HG03135 (cell line): ENCODE results near the gene INO80C.
"Not testable (repeated sequence)": the region's sequence is repeated elsewhere in the genome, so short reads cannot be mapped to it uniquely, and the experiment has no call there.

Experiments
- ATAC-seq: cut with Tn5 transposase; IDR thresholded peaks from one replicate; pipeline ENCODE4 v1.9.1; 2021; ENCODE audit warnings: mild to moderate bottlenecking, moderate library complexity; ENCODE audit not compliant: unreplicated experiment

The INO80C gene

DNA sequence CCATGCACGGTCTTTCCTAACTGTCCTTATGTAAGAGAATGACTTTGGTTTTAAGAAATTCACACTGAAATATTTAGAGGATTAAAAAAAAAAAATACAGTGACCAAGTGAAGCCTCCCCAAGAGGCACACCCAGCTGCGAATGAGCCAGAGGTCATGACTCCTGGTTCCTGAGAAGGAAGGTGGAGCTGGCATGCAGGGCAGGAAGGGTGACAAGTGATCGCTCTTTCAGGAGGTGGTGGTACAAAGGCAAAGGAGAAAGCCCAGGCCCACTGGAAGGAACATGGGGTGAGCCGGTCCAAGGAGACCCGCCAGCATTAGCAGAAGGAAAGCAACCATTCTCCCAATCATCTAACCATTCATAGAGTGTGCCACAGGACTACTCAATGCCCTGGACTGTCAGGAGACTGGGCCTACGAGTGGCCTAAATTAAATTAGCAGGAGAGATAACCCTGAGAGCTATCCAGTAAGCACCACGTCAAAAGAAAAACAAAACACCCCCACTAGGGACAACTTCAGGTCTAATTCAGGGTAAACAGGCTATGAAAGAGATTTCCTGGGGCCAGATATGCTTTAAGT, 7.8 kb downstream of the INO80C start:
- no peak for ATAC-seq

DNA sequence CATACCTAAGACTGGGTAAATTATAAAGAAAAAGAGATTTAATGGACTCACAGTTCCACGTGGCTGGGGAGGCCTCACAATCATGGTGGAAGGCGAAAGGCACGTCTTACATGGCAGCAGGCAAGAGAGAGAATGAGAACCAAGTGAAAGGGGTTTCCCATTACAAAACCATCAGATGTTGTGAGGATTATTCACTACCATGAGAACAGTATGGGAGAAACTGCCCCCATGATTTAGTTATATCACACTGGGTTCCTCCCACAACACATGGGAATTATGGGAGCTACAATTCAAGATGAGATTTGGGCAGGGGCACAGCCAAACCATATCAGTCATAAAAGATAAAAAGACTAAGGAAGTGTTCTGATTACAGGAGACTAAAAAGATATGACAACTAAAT, 8.5 kb downstream of the INO80C start:
- ATAC-seq: not testable (repeated sequence)

DNA sequence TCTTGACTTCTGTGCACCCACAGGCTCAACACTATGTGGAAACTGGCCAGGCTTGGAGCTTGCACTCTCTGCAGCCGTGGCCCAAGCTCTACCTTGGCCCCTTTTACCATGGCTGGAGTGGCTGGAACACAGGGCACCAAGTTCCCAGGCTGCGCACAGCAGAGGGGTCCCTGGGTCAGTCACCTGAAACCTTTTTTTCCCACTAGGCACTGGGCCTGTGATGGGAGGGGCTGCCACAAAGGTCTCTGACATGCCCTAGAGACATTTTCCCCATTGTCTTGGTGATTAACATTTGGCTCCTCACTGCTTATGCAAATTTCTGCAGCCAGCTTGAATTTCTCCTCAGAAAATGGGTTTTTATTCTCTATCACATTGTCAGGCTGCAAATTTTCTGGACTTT, 9.4 kb downstream of the INO80C start:
- ATAC-seq: not testable (repeated sequence)

DNA sequence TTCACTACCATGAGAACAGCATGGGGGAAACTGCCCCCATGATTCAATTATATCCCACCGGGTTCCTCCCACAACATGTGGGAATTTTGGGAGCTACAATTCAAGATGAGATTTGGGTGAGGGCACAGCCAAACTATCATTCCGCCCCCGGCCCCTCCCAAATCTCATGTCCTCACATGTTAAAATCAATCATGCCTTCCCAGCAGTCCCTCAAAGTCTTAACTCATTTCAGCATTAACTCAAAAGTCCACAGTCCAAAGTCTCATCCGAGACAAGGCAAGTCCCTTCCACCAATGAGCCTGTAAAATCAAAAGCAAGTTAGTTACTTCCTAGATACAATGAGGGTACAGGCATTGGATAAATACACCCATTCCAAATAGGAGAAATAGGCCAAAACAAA, 10.2 kb downstream of the INO80C start:
- not testable (repeated sequence) for ATAC-seq

DNA sequence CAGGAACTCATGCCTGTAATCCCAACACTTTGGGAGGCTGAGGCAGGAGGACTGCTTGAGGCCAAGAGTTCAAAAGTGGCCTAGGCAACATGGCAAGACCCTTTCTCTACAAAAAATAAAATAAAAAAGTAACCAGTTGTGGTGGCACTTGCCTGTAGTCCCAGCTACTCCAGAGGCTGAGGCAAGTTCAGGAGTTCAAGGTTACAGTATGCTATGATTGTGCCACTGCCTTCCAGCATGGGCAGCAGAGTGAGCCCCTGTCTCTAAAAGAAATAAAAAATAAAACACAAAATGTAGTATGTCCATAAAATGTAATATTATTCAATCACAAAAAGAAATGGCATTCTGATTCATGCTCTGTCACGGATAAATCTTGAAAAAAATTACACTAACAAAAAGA, 11.9 kb downstream of the INO80C start:
- no peak for ATAC-seq

DNA sequence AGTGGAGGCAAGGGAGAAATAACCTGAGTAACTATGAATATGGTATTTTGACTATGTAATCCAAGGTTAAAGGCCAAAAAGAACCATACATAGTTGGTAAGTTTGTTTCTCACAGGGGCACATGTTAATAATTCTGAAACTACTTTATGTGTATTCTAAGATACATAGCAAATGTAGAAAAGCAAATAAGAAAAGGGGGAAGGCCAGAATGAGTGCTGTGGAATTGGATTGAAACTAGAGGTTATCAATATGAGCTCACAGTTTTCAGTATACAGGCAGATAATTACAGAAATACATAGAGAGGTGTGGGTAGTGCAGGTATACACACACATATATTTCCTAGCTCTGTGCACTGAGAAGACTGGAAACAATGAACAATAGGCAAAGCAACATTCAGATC, 13.7 kb downstream of the INO80C start:
- ATAC-seq: no peak

DNA sequence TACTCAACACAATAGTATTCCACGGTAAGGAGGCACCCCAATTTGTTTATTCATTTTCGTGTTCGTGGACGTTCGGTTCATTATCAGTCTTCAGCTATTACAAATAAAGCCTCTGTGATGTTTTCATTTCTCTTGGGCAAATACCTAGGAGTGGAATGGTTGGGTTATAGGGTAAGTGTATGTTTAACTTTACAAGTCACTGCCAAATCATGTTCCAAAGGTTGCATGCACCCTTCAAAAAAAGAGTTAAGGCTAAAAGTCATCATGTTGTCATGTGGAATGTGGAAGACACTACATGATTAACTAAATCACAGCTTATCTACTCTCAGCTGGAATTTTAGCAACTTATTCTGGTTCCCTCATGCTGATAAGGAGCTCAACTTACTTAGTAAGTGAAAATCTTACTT, 15.8 kb downstream of the INO80C start:
- ATAC-seq: no peak

DNA sequence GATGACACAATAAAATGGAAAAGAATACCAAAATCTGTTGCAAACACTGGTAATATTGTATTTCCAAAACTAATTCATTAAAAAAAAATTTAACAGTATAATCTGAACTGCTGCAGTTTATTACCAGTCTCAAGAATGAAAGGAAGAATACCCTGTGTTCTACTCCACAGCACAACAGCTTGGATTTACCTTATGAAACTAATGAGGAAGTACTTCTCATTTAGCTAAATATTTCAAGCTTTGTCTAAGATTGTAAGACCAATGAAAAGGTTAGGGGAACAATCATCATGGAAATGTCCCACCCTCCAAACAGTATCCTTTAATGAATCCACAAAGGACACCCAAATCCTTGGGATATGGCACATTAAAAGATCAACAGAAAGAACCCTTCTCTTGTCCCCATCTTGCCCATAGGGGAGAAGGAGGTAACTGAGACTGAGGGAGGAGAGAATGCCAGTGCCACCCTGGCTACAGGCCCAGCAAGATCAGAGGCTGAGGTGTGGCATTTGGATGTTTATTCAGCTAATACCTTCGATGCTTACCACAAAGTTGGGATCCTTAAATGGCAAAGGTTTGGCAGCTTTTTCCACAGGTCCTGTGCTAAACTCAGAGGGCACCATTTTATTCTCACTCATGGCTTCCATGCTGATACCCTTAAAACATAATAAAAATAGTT, 17.7 kb downstream of the INO80C start:
- no peak for ATAC-seq

DNA sequence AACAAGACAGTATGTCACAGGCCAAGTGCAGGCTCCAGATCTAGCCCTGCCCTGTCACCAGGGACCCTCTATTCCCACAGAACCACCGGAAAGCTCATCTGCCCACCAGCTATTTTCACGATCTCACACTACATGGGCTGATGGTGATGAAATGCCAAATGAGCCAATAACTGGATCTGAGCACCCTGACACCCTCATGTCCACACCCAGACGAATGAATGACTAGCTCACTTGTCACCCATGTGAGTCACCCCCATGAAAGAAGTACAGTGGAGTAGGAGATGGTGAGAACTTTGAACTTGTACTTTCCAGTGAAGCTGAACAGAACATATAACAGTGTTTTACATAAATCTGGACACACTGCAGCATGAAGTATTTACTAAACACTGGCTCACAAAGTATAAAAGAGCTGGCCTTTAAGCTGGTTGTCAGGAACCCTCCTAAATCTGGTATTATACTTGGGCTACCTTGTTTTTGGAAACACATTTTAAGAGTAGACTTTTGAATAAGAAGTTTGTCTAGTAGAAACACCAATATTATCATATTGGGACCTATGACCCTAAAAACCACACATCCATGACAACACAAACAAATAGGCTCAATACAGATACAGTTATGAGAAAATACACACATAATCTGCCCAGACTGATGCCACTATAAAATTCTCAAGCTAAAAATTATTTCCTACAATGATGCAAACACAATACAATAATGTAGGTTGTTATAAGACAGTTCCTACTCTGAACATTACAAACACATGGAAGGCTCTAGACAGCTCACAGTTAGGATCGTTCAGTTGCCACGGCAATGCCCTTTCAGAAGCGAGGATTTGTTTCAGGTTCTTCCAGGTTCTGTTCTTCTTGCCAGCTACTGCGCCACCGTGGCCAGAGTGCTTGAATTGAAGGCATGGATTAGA, 19.0 kb downstream of the INO80C start:
- ATAC-seq: no peak

DNA sequence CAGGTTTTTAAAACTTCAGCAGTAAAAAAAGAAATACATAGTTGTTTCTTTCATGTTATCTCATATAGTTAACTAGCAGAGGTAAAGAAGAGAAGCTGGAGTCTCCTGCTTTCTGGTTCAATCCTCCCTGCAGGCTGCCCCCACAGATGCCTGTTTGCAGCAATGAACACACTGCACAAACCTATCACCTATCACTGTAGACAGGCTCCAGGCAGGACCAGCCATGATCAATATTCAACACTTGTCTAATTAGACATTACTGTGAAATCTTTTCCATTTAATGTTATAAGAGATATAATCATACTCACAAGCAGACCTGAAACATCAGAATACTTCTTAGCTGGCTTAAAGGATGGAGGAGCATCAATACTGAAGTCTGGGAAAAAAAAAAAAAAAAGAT, 19.8 kb downstream of the INO80C start:
- ATAC-seq: no peak

DNA sequence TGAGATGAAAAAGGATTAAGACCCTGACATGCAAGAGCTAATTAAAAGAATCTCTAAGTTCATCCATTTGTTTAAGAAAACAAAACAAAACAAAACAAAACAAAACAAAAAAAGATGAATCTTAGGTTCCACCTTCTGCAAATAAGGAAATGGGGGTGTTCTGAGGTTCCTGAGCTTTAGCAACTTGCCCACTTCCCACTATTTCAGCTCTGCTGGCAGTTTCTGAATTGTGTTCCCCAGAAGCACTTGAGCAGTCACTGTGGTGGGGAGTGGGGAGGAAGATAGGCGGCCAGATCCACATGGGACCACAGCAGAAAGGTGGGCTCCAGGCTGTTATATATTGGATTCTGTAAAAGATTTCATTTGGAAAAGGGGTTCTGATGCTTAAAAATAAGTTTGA, 20.3 kb downstream of the INO80C start:
- no peak for ATAC-seq

DNA sequence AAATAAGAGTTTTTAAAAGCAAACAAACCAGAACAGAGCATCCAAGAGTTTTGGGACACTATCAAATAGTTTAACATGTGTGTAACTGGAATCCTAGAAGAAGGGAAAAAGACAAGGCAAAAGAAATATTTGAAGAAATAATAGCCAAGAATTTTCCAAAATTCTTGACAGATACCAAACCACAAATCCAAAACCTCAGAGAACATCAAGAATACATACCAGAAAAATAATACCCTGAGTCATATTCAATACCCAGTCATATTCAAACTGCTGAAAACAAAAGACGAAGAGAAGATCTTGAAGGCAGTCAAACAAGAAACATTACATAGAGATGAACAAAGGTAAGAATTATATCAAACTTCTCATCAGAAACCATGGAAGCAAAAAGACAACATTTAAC, 22.9 kb downstream of the INO80C start:
- no peak for ATAC-seq

DNA sequence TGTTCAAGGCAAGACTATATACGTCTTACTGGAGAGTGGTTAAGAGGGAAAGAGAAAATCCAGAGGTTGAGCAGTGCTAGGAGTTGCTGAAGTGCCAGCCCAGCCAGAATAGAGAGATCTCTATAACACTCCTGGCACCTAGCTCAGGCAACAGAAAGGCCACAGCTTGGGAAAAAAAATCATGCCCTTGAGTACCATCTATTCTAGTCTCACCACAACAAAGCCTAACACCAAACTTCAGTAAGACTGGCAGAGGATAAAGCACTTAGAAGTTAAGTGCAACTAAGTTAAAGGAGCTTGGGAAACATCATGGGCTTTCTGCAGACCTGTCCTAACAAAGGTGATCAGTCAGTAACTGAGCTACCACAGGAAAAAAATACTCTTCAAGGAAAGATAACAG, 24.2 kb downstream of the INO80C start:
- no peak for ATAC-seq

DNA sequence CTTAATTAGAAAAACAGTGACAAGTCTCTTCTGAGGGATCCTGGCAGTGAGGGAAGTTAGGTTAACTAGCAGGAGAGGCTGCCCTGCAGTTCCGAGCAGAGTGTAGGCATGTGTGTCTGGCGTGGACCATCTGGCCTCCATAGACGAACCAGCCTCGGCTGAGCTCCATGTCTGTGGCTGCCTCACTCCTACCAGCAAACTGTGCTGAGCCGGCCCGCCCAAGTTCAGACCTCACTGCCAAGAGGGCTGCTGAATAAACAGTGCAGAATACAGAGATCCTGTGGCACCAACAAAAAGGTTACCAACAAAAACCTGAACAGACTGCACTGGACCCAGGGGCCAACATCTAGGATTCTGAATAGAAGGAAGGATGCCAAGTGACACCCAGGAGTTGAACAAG, 27.3 kb downstream of the INO80C start:
- ATAC-seq: no peak

DNA sequence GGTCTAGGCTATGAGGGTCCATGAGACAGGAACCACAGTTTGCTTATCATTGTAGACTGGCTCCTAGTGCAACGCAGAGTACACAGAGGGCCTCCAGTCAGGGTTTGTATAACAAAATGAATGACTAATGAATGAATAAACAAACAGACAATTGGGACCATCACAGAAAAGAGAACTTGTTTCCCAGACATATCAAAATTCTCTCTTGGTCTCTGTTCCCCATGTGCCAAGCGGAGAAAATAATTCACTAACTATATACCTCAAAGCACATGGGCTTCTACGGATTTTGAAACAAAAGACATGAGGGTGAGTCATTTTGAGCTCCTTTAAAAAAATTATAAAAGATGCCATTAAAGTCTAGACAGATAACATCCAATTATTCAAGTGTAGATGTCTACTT, 28.0 kb downstream of the INO80C start:
- no peak for ATAC-seq

DNA sequence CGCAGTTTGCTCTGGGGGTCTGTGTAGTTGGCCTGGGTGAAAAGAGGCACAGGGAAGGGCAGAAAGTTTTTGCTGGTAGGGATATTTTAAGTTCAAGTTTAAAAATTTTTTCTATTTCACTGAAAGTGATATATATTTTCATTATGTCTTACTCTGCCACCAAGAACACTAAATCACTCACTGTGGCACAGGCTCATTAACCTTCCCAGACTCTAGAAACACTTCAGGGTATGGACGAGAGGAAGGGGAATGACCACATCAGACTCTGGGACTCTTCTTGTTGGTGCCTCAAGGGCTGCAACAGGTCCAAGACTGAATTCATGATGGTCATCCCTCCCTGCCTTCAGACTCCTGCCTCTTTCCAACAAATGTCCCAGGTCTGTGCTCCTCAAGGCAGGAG, 29.0 kb downstream of the INO80C start:
- no peak for ATAC-seq

DNA sequence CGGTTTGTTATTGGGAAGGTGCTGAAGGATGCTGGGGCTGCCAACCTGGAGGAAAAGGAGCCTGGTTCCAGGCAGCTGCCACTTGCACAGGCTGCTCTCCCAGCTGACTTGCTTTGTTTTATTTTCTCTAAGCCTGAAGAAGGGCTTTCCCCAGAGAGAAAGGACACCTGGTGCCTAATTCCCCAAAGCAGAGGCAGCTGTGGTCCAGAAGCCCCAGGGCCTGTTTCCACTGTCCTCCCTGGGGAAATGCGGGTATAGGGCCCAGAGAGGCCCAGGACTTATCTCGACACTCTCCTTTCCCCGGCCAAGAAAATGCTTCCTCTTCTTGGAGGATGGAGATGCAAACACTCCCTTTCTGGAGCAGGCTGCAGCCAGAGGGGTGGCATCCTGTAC, 30.1 kb downstream of the INO80C start:
- peak; percentile 77 for ATAC-seq

DNA sequence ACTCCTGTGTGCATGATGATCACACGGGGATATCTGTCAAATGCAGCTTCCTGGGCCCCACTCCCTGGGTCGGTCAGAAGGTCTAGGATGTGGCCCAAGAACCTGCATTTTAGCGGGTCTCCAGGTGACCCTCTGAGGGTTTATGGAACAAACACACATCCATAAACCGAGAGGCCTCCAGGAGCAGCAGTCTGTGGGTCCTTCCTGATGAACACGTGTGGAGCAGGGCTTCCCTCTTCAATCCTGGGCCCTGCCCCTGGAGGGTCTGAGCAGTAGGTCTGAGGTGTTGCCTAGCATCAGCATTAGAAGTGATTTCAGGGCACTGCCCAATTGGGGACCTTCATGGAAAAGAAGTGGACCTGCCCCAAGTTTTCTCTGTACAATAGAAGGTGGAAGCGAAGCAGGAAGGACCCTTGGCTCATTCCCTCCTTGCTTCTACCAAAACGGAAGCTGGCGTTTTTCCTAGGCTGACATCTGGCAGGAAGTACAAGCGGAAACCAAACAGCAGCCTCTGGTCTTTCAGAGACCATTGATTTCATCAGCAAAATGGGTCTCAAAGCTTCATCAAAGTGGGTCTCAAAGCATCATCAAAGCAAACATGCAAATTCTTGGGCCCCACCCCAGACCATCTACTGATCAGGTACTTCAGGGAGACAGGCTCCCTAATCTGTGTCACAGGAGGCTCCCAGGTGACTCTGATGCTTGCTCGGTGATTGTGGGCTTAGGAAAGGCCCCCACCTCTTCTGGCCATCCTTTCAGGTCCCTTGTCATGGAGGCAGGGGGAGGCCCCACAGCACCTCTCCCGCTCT, 30.7 kb downstream of the INO80C start:
- ATAC-seq: no peak

DNA sequence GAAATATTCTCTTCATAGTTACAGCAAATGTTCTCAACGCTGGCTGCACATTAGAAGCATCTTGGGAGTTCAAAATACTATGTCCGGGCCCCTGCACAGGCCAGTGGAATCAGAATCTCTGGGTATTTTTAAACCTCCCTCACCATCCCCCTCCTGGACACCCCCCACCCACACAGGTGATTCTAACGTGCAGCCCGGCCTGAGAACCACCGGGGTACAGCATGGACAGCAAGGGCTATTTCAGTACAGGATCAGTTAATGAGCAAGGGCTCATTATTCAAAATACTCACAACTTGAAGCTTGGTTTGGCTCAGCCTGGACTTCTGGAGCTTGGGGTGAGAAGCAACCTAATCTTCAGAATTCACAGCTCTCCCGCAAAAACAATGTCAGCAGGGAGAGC, 31.4 kb downstream of the INO80C start:
- ATAC-seq: no peak

DNA sequence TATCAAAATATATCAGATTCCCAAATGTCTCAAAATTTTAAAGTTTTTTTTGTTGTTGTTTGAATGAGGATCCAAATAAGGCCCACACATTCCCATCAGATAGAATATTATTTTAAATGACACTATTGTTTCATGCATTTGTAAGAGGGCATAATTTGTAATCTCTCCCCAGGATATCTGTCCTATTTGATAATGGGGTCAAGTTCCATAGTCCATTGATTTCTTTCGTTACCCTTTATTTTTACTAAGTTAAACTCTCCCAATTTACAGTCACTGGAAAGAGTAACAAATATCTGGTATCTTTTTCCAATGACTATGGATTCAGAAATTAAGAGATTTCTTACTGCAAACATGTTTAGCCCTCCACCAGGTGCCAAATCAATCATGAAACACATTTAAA, 32.4 kb downstream of the INO80C start:
- no peak for ATAC-seq

DNA sequence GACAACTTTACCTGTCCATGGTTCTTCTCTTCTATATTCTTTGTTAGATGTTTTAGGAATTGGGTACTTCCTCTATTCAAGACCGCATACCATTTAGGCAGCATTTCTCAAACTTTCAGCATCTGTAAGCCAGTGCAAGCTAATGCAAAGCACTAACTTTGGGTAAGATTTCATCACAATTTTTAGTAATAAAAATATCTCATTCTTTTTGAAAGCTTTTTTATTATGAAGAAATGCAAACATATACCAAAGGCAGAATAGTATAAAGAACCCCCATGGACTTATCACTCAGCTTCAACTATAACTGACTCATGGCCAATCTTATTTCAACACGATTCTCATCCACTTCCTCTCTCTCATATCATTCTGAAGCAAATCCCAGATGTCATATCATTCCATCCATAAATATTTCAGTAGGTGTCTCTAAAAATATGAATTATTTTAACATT, 32.9 kb downstream of the INO80C start:
- no peak for ATAC-seq
